HS-5 (cell line): Measurements from ENCODE around the gene SLC13A4.
"Not testable (repeated sequence)": the region's sequence is repeated elsewhere in the genome, so short reads cannot be mapped to it uniquely, and the experiment has no call there.

ENCODE experiments used
- DNase-seq: peaks from one replicate; pipeline ENCODE4 v3.0.0-alpha.2; 2012; ENCODE audit warnings: low read depth

Gene SLC13A4

GRCh38 chr7:135718219-135718618, 9.8 kb downstream of the SLC13A4 start:
- DNase-seq = no peak

GRCh38 chr7:135717693-135718092, 10.3 kb downstream of the SLC13A4 start:
- no peak for DNase-seq

- peak; percentile 25 for DNase-seq
Observed at GRCh38 chr7:135716677-135717238, 11.2 kb downstream of the SLC13A4 start.

GRCh38 chr7:135715673-135716072, 12.3 kb downstream of the SLC13A4 start:
- DNase-seq = no peak

- no peak for DNase-seq
Observed at GRCh38 chr7:135715055-135715522, 12.9 kb downstream of the SLC13A4 start.

- DNase-seq = peak; percentile 38
Observed at GRCh38 chr7:135714534-135715009, 13.4 kb downstream of the SLC13A4 start.

- no peak for DNase-seq
Observed at GRCh38 chr7:135713836-135714470, 14.0 kb downstream of the SLC13A4 start.

GRCh38 chr7:135712796-135713195, 15.2 kb downstream of the SLC13A4 start:
- no peak for DNase-seq

- DNase-seq = no peak
Observed at GRCh38 chr7:135712182-135712782, 15.7 kb downstream of the SLC13A4 start.

GRCh38 chr7:135711139-135711469, 16.9 kb downstream of the SLC13A4 start:
- no peak for DNase-seq

GRCh38 chr7:135710417-135711138, 17.4 kb downstream of the SLC13A4 start:
- no peak for DNase-seq

- DNase-seq = no peak
Observed at GRCh38 chr7:135709508-135709907, 18.5 kb downstream of the SLC13A4 start.

- DNase-seq = no peak
Observed at GRCh38 chr7:135708041-135708440, 19.9 kb downstream of the SLC13A4 start.

GRCh38 chr7:135707570-135707966, 20.4 kb downstream of the SLC13A4 start:
- no peak for DNase-seq

- DNase-seq = no peak
Observed at GRCh38 chr7:135706858-135707569, 21.0 kb downstream of the SLC13A4 start.

- DNase-seq = no peak
Observed at GRCh38 chr7:135706038-135706742, 21.8 kb downstream of the SLC13A4 start.

GRCh38 chr7:135704698-135705097, 23.3 kb downstream of the SLC13A4 start:
- no peak for DNase-seq

GRCh38 chr7:135704074-135704473, 23.9 kb downstream of the SLC13A4 start:
- DNase-seq = no peak

GRCh38 chr7:135697276-135698049, 30.5 kb downstream of the SLC13A4 start:
- DNase-seq = no peak

GRCh38 chr7:135693558-135693957, 34.4 kb downstream of the SLC13A4 start:
- no peak for DNase-seq

GRCh38 chr7:135692606-135693005, 35.4 kb downstream of the SLC13A4 start:
- DNase-seq = not testable (repeated sequence)
